ENCODE results near the gene FAM131A.

- TF ChIP-seq CTCF (IDR thresholded peaks at IDR 0.05) (no peak), POLR2A (IDR thresholded peaks at IDR 0.05) (no peak)
Measured at GRCh38 chr3:184321666-184322065, 15.7 kb upstream of the FAM131A start.
